Inferior parietal cortex (tissue), 1 donor: Measurements from ENCODE around the gene TADA1.

Experiments
- DNase-seq: peaks from one replicate; pipeline ENCODE4 v3.0.0-alpha.2; 2016; ENCODE audit errors: extremely low spot score

TADA1 gene, protein sequence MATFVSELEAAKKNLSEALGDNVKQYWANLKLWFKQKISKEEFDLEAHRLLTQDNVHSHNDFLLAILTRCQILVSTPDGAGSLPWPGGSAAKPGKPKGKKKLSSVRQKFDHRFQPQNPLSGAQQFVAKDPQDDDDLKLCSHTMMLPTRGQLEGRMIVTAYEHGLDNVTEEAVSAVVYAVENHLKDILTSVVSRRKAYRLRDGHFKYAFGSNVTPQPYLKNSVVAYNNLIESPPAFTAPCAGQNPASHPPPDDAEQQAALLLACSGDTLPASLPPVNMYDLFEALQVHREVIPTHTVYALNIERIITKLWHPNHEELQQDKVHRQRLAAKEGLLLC

DNA sequence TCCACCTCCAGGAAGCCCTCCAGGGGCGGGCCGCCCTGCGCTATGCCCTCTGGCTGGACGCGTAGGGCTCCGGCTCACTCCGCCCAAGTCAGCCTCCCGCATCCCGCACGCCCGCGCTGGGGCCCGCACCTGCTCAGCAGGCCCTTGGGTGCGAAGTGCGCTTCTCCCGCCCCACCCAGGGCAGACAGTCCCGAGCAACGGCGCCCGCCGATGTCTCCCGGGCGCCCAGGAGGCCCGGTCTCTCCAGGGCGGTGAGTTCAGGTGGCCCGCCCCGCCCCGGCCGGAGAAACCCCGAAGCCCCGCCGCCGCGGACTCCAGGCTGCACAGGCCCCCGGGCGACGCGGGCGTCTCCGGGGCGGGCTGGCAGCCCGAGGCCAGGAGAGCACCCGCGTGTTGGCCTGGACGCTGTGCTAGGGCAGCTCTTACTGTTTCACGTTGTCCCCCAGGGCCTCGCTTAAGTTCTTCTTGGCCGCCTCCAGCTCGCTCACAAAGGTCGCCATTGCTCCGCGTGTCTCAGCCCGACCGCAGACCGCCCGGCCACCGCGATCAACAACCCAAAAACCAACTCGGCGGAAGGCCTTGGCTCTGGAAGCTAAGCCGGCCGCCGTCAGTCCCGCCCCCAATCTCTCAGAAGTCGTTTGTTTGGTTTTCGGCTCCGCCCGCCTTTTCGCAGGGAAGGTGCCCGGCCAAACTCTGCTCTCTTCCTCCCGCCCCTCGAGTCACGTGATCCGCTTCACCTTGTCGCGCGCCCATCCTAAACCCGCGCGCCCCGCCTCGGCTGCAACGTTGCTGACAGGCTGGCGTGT, at the start of gene TADA1:
Gene TADA1 (minus strand): TSS at position 531 of the 806 bp plus-strand sequence. CDS start 31 bp downstream, at position 500.
- DNase-seq = peak; percentile 96

DNA sequence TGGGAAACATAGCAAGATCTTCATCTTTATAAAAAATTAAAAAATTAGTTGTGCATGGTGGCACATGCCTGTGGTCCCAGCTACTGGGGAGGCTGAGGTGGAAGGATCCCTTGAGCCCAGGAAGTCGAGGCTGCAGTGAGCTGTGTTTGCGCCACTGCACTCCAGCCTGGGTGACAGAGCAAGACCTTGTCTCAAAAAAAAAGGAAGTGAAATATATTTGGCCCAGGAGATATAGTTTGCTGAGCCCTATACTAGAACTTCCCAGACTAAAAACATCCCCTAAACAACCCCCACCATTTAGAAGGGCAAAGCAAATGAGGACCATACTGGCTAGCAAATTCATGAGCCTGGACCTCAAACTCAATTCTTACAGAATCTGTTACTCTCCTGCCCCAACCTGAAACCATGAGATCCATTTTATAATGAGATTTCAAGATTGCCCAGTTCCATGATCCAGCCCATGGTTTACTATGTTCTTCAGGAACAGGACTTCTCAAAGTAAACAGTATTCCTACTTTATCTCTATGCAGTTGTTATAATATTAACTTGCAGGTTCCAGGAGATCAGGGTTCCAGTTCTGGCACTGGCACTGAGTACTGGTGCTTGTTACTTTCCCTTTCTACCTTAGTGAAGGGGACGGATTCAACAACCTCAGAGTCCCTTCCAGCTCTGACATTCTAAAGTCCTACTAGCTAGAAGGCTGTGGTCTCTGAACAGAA, 48.9 kb upstream of the TADA1 start:
- DNase-seq = no peak

DNA sequence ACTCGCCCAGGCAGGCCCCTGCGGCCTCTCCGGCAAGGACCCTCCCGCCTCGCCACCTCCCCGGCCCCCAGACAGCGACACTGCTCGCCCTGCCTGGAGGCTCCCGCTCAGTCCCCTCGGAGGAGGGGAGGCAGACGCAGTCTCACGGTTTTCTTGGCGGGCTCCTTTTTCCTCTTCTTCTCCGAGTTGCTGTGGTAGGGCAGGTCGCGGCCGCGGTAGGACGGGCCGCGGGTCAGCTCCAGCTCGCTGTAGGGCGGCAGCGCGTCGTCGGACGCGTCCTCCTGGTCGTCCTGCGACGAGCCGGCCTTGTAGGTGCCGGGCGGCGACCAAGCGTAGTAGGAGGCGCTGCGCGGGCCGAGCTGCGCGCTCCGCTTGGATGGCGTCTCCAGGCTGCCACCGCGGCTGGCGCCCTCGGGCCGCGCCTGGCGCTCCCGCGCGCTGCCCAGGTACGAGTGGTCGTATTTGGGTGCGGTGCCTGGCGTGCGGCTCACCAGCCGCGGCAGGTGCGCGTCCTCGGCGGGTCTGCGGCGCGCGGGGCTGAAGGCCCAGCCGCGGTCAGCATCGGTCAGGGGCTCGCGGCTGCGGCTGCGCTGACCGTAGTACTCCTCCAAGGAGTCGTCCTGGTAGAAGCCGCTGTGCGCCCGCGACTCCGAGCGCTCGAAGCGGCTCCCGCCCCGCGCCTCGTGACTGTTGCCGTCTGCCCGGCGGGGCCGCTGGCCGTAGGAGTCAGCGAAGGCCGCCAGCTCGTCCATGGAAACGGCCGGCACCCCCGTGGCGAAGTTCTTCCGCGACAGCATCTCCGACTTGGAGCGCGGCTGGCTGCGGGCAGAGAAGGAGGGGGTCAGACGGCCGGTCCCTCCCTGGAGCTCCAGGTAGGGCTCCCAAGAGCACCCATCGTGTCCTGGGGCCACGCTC, 44.8 kb upstream of the TADA1 start:
- no peak for DNase-seq

DNA sequence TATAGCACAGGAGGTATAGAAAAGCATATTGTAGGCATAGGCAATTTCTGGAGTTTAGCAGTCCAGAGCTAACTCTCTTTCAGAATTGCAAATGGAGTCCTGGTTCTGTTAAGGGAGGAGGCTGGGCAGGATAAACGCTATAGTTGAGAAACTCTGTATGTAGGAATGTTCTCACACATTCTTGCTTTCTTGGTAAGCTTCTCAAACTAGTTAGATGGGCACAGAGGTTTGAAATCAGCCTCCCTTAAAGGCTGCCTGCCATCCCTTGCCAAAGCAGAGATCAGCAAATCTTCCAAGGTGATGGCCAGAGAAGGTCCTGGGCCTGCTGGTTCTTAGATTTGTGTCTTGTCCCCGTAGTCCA, 42.9 kb upstream of the TADA1 start:
- no peak for DNase-seq

DNA sequence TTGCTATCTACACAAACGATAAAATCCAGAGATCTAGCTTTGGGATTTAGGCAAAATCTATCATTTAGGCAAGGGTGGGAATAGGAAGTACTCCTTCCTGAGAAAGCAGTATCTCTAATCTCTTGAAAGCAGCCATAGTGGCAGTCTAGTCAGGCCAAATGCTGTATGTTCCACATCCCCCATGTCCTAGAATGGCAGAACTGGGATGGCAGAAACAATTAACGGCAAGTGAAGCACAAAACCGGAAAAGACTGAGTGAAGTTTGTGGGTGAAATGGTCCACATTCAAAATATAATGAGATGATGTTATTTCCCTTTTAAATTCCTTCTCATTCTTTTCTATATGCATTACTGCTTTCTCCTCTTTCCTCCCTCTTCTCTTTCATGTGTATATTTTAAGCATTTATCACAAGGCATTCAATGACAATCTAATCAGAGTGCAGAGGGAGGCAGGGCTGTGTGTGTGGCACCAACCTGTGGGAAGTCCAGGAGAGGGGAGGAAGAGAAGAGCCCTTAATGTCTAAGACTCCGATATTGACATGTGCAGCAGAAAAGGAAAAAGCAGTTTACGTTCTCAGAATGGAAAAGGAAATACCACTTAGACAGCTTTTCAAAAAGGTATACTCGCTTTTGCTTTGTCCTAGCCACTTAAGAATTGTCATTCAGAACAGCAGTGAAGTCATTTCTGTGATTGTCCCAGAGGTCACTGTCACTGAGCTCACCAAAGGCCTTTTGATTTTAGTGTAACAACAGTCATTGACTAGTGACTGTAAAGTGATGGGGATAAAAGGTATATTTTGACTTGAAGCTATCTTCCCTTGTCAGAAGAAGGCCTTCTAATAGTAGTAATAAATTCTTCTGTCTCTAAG, 42.3 kb upstream of the TADA1 start:
- DNase-seq = no peak

DNA sequence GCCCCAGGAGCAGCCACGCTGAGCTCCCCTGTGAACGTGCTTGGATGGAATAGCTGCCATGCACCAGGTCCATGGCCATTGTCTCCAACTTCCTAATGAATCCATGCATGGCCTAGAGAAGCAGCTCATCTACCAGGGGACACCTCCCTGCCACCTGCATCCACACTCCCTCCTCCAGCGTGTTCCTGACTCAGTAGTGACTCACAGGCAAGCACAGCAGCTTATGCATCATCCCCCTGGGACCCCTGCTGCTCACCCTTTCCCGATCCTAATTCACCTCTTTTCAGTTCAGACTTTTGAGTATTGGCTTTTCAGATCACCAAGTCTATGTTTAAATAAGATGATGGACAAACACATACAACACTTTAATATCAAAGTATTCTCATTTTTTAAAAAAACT, 39.9 kb upstream of the TADA1 start:
- DNase-seq = no peak

DNA sequence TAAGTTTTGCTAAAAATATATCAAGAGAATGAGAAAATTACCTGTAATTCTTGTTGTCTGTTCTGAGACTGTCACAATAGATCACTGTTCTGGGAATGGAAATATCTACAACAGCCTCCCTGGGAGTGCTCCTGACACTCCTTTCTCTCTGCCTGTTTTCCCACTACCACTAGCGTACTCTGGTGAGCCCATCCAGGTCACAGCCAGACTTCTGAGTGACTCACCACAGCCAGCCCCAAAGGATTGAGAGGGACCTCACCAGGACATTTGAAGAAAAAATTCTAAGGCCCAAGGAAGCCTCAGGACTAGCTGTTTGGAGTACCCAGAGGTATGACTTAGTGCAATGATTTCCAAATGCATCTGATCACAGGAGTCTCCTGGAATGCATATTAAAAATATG, 39.0 kb upstream of the TADA1 start:
- DNase-seq = no peak

DNA sequence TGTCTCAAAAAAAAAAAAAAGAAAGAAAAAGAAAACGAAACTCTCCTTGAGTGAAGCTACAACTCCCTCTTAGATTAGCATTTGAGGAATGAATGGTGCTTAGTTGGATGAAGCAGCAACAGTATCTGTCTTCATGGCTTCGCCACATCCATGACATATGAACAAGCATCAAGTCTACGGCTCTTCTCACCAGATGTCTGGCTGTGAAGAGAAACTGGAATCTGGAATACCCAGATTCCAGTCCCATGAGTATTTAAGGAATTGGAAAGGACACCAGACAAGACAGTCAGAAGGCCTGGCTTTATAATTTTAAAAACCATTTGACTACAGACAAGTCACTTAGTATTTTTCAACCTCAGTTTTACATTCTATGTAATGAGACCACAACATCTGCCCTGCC, 38.0 kb upstream of the TADA1 start:
- DNase-seq = no peak

DNA sequence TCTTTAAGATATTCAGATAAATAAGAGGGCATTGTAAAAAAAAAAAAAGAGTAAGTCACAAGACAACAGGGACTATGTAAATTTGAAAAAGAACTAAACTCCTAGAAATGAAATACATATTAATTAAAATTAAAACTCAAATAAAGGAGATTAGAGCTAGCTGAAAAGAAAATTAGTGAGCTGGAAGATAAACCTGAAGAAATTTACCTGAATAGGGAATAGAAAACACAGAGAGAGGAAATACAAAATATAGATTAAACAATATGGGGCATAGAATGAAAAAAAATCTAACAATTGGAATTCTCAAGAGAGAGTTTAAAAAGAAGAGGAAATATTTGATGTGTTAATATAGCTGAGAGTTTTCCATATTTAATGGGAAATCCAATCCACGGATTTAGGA, 35.6 kb upstream of the TADA1 start:
- DNase-seq = no peak

DNA sequence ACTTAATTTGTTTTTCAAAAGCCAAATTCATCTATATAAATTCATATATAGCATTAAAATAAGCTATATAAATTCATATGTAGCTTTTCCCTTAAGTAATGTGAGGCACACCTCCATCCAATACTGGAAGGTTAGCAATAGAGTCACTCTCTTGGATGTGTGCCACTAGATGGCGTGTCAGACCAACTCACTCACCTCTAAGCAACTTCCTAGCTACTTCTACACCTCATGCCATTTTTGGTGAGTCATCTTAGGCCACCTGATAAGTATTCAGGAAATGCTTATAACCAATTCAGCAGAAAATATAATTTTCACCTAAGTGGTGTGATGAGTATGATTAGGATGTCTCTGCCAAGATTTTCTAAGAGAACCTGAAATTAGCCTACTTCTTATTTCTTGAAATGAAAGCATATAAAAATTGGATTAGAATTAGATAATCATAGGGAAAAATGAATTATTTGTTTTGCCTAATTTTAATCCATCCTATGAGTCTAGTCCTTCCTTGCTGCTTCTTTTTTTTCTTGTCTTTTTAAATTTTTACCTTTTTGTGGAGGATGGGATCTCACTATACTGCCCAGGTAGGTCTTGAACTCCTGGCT, 34.4 kb upstream of the TADA1 start:
- DNase-seq = peak; percentile 87

DNA sequence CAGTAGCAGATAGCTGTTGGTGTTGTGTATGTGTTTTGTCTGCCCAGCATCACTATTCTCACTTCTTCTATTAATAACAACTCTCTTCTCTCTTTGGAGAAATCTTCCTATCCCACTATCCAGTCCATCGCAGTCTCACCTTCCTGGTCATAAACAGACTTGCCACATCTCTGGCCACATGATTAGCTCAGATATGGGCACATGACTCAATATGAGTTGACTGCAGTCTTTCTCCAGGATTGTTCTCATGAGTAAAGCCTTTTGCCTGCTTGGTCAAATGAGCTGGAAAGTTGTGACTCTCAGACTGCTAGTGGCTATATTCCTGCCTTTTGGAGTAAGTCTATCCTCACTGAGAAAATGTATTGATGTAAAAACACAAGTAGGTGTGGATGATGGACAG, 32.9 kb upstream of the TADA1 start:
- no peak for DNase-seq

DNA sequence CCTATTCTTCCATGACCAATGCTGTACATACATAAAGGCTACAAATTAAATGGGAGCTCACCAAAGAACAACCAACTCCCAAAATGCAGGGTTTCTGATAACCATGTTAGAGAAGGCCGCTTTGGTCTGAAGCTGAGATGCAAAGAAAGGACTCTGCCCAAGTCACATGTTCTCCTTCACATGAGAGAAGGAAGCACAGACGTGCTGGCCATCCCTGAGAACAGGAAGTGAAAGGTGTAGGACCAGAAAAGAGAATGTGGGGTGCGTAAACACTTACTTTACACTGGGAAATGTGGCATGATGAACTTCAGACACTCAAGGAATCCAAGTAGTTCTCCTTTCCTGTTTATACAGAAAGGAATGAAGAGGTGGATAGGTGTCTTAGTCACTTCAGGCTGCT, 31.7 kb upstream of the TADA1 start:
- no peak for DNase-seq

DNA sequence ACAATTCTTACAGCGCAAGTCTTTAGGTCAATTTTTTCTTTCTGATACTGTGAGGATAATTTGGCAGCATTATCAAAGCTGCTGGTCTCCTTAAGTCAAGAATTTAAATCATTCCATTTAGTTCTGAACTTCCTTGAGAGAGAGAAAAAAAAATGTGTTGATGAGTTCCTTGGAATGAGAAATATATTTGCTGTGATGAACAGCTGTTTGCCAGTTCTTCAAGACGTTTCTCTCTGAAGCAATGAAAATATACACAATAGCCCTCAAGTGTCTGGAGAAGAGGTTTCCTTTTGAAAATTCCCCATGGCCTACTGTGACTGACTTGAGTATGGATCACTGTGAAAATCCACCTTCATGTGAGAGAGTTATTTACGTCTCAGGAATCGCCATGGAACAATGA, 31.0 kb upstream of the TADA1 start:
- no peak for DNase-seq

DNA sequence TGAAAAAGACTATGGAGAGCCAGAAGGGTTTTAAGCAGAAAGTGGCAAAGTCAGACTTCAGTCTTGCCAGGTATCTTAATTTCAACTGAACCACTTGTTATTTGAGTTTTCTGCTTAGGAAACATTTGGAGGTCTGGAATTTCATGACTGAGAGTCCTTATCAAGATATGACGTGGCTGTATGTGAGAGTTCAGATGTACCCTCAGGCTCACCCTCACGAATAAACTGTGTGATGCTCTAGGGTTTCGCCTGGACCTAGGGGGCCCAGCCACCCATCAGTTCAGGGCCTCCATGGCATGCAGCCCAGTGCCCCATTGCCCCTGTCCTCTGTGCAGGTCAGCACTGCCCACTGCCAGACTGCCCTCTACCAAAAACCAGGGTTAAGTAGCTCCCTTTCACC, 30.6 kb upstream of the TADA1 start:
- DNase-seq = no peak

DNA sequence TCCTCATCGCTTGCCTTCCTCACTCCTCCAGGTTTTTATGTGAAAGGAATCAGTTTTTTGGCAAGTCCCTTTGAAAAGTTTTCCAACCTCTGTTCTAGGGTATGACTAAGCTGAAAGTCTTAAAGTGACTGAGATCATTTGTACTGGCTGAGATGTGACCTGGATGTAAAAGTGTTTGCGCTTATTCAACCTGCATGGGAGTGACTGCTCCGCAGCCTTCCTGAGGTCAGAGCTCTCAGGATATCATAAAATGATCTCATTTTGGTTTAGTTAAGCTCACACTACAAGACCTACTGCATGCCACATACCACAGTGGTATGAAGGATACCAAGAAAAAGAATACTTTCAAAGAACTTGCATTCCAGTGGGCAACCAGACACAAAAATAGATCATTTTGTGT, 29.8 kb upstream of the TADA1 start:
- DNase-seq = no peak

DNA sequence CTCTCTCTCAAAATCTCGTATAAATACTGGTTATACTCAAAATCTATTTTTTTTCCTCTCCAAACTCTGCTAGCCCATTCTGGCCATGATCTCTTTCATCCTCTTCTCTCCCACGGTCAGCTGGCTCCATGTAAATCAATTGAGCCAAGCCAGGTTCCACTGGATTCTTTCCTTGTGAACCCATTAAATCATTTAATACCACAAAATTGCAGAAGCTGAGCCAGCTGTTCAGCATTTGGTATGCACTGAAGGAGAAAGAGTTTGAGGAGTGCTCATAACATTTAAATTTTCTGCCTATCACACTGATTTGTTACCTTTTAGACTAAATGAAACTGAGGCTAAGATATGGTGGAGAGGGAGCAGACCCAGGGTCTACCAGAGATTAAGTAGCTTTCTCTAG, 29.1 kb upstream of the TADA1 start:
- no peak for DNase-seq

DNA sequence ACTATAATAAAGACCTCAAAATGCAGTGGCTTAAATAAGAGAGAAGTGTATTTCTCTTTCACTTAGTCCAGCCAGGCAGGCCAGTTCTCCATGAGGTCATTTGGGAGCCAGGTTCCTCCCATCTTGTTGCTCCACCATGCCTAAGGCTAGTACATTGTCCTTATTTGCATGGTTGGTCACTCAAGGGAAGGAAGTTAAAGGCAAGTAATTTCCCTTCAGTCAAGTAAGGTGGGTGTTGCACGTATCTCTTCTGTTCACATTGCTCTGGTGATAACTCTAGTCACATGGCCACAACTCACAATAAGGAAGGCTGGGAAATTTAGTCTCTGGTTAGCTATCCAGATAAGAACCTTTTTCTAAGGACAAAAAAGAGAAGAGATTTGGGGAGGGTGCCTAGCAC, 27.2 kb upstream of the TADA1 start:
- no peak for DNase-seq

DNA sequence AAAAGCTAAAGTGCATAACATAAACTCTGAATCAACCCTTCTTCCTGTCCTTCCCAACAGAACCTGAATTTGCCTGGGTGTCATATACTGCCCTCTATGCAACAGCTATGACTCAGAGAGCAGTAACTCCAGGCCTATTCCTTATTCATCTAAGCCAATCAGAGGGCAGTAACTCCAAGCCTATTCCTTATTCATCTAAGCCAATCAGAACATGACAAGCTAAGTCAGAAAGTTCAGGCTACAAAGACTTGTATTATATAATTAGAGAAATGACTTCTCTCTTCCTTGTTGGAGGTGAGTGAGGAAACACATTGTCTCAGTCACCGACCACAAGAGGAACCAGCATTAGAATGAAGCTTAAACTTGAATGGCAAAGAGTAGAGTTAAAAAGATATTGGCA, 26.2 kb upstream of the TADA1 start:
- no peak for DNase-seq

DNA sequence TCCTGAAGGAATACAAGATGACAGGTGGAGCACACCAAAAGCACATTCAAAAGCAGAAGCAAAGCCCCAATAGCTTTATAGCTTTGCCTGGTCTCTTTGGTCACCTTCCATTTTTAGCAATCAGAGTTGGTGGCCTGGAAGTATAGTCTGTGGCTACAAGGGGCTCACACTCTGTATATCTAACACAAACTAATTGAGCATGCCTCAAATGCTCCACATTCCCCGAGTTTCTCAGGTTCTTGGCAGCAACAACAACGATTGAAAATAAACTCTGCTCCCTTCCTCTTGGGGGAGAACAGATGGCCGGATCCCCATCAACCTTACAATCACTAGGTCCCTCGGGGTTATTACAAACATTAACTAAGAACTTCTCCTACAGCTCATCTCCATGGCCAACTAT, 24.9 kb upstream of the TADA1 start:
- DNase-seq = no peak

DNA sequence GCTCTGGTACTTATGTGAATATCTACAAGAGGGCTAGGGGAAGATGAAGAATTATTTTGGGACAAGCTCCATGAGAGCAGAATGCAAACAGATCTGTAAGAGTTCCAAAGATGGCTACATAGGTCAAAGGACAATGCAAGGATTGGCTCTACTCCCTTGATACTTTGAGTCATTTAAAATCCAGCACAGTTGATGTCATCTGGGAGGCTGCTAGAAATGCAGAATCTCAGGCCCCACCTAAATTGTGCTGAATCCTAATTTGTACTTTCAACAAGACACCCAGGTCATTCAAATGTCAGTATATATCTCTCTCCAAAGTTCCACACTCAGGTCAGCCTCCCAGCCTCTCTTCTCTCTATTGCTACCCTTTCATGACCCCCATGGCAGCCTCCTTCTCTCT, 23.7 kb upstream of the TADA1 start:
- DNase-seq = no peak
